Ovary (tissue), 9 donors: ENCODE measurements around the gene PLCB1. TPM values are rescaled to one million over a fixed set of nuclear protein-coding genes. Genes with fewer than 3 reads are reported as not detected.

Experiments
- DNase-seq, 5 donors: peaks; one replicate each; pipeline ENCODE4 v3.0.0-alpha.2; 2019 to 2020
- H3K27ac ChIP-seq, 2 donors: fragments of 200-600 bp; one replicate each; pipeline versions ENCODE4 v1.5.1 to v1.8.0; 2019 to 2022
- H3K27me3 ChIP-seq: fragments of 200-600 bp; one replicate; pipeline ENCODE4 v1.8.0; 2022
- H3K36me3 ChIP-seq: fragments of 200-600 bp; sonication (generic); one replicate; pipeline ENCODE4 v1.5.1; 2019
- H3K4me1 ChIP-seq: one replicate; pipeline ENCODE4 v1.8.1; 2013; ENCODE audit warnings: mild to moderate bottlenecking, moderate library complexity; ENCODE audit not compliant: insufficient read depth
- H3K4me3 ChIP-seq: fragments of 200-600 bp; sonication (generic); one replicate; pipeline ENCODE4 v1.5.1; 2017
- H3K9me3 ChIP-seq, 2 donors: fragments of 200-600 bp in 1 of 2; sonication (generic) in 1 of 2; one replicate each; pipeline versions ENCODE4 v1.5.1 to v1.8.1; 2013 to 2019; ENCODE audit warnings: mild to moderate bottlenecking in 1 of 2, moderate library complexity in 1 of 2
- EP300 ChIP-seq: sonication (generic); formaldehyde crosslinking; IDR thresholded peaks from one replicate; pipeline ENCODE4 v1.6.1; 2017; ENCODE audit warnings: antibody characterized with exemption
- POLR2A ChIP-seq: fragments of 450-650 bp; IDR thresholded peaks from one replicate; pipeline ENCODE4 v1.6.1; 2017; ENCODE audit warnings: antibody characterized with exemption, mild to moderate bottlenecking, moderate library complexity
- WGBS, 3 donors: extraction: QIAGEN DNeasy Blood & Tissue Kit in 1 of 3; methylation state at CpG; one replicate each; pipeline versions ENCODE4 v1.1.5 to v1.1.7; 2013 to 2017; 5-methylcytosine and 5-hydroxymethylcytosine counted together
- intact Hi-C, 4 donors: fragments of 100-400 bp; cut with DNase I; formaldehyde crosslinking; loops; one replicate each; pipeline versions ENCODE4 v1.11.0 to v1.15.1; 2022 to 2023
- polyA plus RNA-seq, 2 donors: library from polyadenylated mRNA; stranded (reverse); fragments of 200-250 nt in 1 of 2; fragments of 350-450 nt in 1 of 2; fragmentation: Illumina TruSeq in 1 of 2; extraction: RNeasy Lipid Tissue Mini Kit (QIAGEN cat#74804) in 1 of 2; gene quantifications; one replicate each; pipeline ENCODE4 v1.2.3, GENCODE V29; 2013 to 2014
- total RNA-seq, 7 donors: library from RNA; depleted of rRNA in 2 of 7; stranded (reverse); fragments of >200 nt in 2 of 7; fragmentation: NEBNext Ultra II Directional in 3 of 7; extraction: Animal tissue kit (Norgen Biotek cat#: 25700) in 3 of 7; gene quantifications; one replicate each; pipeline versions ENCODE4 v1.1.0 to v1.2.4, GENCODE V29; 2016 to 2023
- TF ChIP-seq, protein P1 (sequence below), 3 donors: fragments of 450-650 bp in 2 of 3; fragments of 200-600 bp in 1 of 3; IDR thresholded peaks; one replicate each; pipeline versions ENCODE4 v1.5.1 to v1.8.0; 2016 to 2022; ENCODE audit warnings: antibody characterized with exemption in 3 of 3, mild to moderate bottlenecking in 1 of 3
- donor health status: DM: no; HTN: no; CAD: no; lungs with moderate emphysema.
- donor health status: DM: no; HTN: no; CAD: no.
- donor health status: Bipolar disorder and iron deficiency.
- donor health status: DM: yes; HTN: yes; CAD: no.
- donor health status: DM: no; HTN: no; CAD: no.
- donor health status: DM: yes; HTN: yes; CAD: no.

The PLCB1 gene
- total and polyA plus RNA-seq, 9 donors: 2.9 to 29.5 (median 9.0) TPM

DNA sequence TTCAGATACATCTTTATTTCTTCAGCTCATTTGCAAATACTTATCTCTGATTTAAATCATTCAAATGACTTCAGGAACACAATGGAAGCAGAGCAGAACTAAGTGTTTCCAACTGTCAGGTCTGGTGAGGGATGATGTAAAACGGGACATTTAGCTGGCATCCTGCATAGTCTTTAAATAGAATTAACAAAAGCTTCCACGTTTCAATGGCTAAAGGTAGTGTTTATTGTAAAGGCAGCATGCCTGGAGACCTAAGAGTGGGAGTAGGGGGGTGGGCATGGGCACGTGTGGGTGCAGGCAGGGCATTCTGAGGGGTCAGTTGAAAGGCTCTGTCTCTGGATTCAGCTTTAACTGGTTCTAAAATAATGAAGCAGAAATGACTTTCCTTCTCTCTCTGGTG is 174.9 kb downstream of the PLCB1 start:
- H3K4me1 ChIP-seq: no peaks in the 10 kb centered on the region
- intact Hi-C loops: no loop called here
- 42 to 55% (median 48%) methylated on average over 3 of the region's 3 CpGs for WGBS, 3 donors
- H3K27me3 ChIP-seq: no peaks in the 10 kb centered on the region
- no peaks in the 10 kb centered on the region for H3K9me3 ChIP-seq
- no peak for DNase-seq
- TF ChIP-seq POLR2A: no peak
- no peak overlapping the region for H3K4me3 ChIP-seq
- no peaks in the 10 kb centered on the region for H3K36me3 ChIP-seq
- H3K27ac ChIP-seq: no peak overlapping the region

GRCh38 chr20:8309634-8310033 is 177.6 kb downstream of the PLCB1 start:
- intact Hi-C loops: no loop called here
- no peaks in the 10 kb centered on the region for H3K9me3 ChIP-seq
- no peak overlapping the region for H3K27ac ChIP-seq
- no peak overlapping the region for H3K4me3 ChIP-seq
- TF ChIP-seq POLR2A (no peak), EP300 (no peak)
- TF ChIP-seq, protein P1, sequence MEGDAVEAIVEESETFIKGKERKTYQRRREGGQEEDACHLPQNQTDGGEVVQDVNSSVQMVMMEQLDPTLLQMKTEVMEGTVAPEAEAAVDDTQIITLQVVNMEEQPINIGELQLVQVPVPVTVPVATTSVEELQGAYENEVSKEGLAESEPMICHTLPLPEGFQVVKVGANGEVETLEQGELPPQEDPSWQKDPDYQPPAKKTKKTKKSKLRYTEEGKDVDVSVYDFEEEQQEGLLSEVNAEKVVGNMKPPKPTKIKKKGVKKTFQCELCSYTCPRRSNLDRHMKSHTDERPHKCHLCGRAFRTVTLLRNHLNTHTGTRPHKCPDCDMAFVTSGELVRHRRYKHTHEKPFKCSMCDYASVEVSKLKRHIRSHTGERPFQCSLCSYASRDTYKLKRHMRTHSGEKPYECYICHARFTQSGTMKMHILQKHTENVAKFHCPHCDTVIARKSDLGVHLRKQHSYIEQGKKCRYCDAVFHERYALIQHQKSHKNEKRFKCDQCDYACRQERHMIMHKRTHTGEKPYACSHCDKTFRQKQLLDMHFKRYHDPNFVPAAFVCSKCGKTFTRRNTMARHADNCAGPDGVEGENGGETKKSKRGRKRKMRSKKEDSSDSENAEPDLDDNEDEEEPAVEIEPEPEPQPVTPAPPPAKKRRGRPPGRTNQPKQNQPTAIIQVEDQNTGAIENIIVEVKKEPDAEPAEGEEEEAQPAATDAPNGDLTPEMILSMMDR (IDR thresholded peaks at IDR 0.05): no peak
- no peaks in the 10 kb centered on the region for H3K36me3 ChIP-seq
- DNase-seq: no peak
- H3K27me3 ChIP-seq: no peaks in the 10 kb centered on the region
- WGBS, 3 donors: 53 to 67% (median 60%) methylated on average over 5 of the region's 5 CpGs
- no peaks in the 10 kb centered on the region for H3K4me1 ChIP-seq

GRCh38 chr20:8310618-8311017 is 178.6 kb downstream of the PLCB1 start:
- Histone ChIP-seq H3K36me3 (no peaks in the 10 kb centered on the region), H3K4me3 (no peak overlapping the region), H3K27ac (no peak overlapping the region), H3K9me3 (no peaks in the 10 kb centered on the region), H3K4me1 (no peaks in the 10 kb centered on the region), H3K27me3 (no peaks in the 10 kb centered on the region)
- WGBS, 3 donors: 51 to 67% (median 60%) methylated on average over 4 of the region's 4 CpGs
- intact Hi-C loops: no loop called here
- TF ChIP-seq POLR2A (no peak), EP300 (no peak)
- TF ChIP-seq, protein P1 (IDR thresholded peaks at IDR 0.05): no peak
- no peak for DNase-seq

- Histone ChIP-seq H3K27me3 (no peaks in the 10 kb centered on the region), H3K36me3 (no peaks in the 10 kb centered on the region), H3K9me3 (no peaks in the 10 kb centered on the region), H3K4me1 (no peaks in the 10 kb centered on the region), H3K27ac (no peak overlapping the region), H3K4me3 (no peak overlapping the region)
- no peak for TF ChIP-seq POLR2A
- no peak for TF ChIP-seq EP300
- TF ChIP-seq, protein P1 (IDR thresholded peaks at IDR 0.05): no peak
- intact Hi-C loops: no loop called here
- no peak for DNase-seq
- WGBS, 3 donors: 95 to 100% (median 97%) methylated on average over 1 of the region's 1 CpG
Measured at GRCh38 chr20:8313073-8313472, 181.0 kb downstream of the PLCB1 start.

- intact Hi-C loops: no loop called here
- H3K36me3 ChIP-seq: no peaks in the 10 kb centered on the region
- H3K4me1 ChIP-seq: no peaks in the 10 kb centered on the region
- TF ChIP-seq EP300 (no peak), POLR2A (no peak)
- TF ChIP-seq, protein P1 (IDR thresholded peaks at IDR 0.05): no peak
- no peaks in the 10 kb centered on the region for H3K9me3 ChIP-seq
- no peak for DNase-seq
- no peaks in the 10 kb centered on the region for H3K27me3 ChIP-seq
- H3K27ac ChIP-seq: no peak overlapping the region
- WGBS, 3 donors: 94 to 96% (median 96%) methylated on average over 10 of the region's 10 CpGs
- H3K4me3 ChIP-seq: no peak overlapping the region
Measured at GRCh38 chr20:8315639-8316573, 183.8 kb downstream of the PLCB1 start.
